Measurements from ENCODE around the gene MARK3. TPM values are rescaled to one million over a fixed set of nuclear protein-coding genes. Genes with fewer than 3 reads are reported as not detected.
A peak's percentile ranks its signal among the peaks of the same experiment; 100 is the strongest.

The MARK3 gene
- polyA plus RNA-seq, 1 donor (not counting 4 experiments of a cell fraction or from before 2014, with no cell fraction given) = 133 TPM

DNA sequence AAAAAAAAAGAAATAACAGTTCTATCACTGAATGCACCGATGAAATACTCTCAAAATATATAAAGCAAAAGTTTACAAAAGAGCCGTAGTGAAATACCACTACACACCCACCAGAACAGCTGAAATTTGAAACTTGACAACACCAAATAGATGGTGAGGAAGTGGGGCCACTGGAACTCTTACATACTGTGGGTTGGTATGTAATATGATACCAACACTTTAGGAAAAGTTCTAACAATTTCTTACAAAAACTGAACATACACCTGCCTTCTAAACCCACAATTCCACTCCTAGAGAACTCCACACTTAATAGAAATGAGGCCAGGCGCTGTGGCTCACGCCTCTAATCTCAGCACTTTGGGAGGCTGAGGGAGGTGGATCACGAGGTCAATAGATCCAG lies 37.1 kb upstream of the MARK3 start:
- no peak overlapping the region for H2AFZ ChIP-seq (ENCODE audit: control insufficient read depth, low read length)
- FAIRE-seq = no peak
- peaks cover 4% of the 10 kb centered on the region for H4K20me1 ChIP-seq (ENCODE audit: control insufficient read depth, extremely low read depth, insufficient read depth, low read length)
- no peaks in the 10 kb centered on the region for H3K4me1 ChIP-seq (ENCODE audit: control insufficient read depth, extremely low read depth, insufficient read depth, low read length)
- no peaks in the 10 kb centered on the region for H3K27me3 ChIP-seq (ENCODE audit: control insufficient read depth, extremely low read depth, insufficient read depth, low read length)
- no peaks in the 10 kb centered on the region for H3K9me3 ChIP-seq (ENCODE audit: control insufficient read depth, low read depth, low read length)
- H3K4me2 ChIP-seq (ENCODE audit: control insufficient read depth, extremely low read depth, insufficient read depth, low read depth, low read length) = no peak overlapping the region
- no peak for DNase-seq (ENCODE audit: low read depth, low spot score)
- H3K9me1 ChIP-seq (ENCODE audit: control insufficient read depth, extremely low read depth, insufficient read depth, low read length) = no peaks in the 10 kb centered on the region
- peaks cover 4 to 6% of the 10 kb centered on the region in 2 experiments for H3K36me3 ChIP-seq (ENCODE audit: control insufficient read depth in 2 of 2, extremely low read depth in 1 of 2, insufficient read depth in 2 of 2, low read length in 2 of 2)
- no peak overlapping the region for H3K27ac ChIP-seq (ENCODE audit: control insufficient read depth, insufficient read depth, low read length)
- H3K79me2 ChIP-seq (ENCODE audit: control insufficient read depth, insufficient read depth, low read length) = no peaks in the 10 kb centered on the region
- TF ChIP-seq, protein P1, sequence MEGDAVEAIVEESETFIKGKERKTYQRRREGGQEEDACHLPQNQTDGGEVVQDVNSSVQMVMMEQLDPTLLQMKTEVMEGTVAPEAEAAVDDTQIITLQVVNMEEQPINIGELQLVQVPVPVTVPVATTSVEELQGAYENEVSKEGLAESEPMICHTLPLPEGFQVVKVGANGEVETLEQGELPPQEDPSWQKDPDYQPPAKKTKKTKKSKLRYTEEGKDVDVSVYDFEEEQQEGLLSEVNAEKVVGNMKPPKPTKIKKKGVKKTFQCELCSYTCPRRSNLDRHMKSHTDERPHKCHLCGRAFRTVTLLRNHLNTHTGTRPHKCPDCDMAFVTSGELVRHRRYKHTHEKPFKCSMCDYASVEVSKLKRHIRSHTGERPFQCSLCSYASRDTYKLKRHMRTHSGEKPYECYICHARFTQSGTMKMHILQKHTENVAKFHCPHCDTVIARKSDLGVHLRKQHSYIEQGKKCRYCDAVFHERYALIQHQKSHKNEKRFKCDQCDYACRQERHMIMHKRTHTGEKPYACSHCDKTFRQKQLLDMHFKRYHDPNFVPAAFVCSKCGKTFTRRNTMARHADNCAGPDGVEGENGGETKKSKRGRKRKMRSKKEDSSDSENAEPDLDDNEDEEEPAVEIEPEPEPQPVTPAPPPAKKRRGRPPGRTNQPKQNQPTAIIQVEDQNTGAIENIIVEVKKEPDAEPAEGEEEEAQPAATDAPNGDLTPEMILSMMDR (optimal IDR thresholded peaks at IDR 0.05 in 1 of 3, IDR thresholded peaks at IDR 0.05 in 1 of 3, conservative IDR thresholded peaks at IDR 0.05 in 1 of 3; ENCODE audit: extremely low read depth in 1 of 3, insufficient read depth in 2 of 3, low read length in 3 of 3) = no peak
- no peak for TF ChIP-seq EZH2 (IDR thresholded peaks at IDR 0.05; ENCODE audit: low read length)
- H3K9ac ChIP-seq (ENCODE audit: control insufficient read depth, extremely low read depth, insufficient read depth, low read length) = no peak overlapping the region
- dilution Hi-C loops (cut with MboI; ENCODE audit: extremely low pct_ligation_motif_present, low sequenced_read_pairs) = no loop called here
- H3K4me3 ChIP-seq (ENCODE audit: control insufficient read depth in 2 of 3, extremely low read depth in 1 of 3, insufficient read depth in 2 of 3, low read depth in 1 of 3, low read length in 3 of 3) = no peak overlapping the region

DNA sequence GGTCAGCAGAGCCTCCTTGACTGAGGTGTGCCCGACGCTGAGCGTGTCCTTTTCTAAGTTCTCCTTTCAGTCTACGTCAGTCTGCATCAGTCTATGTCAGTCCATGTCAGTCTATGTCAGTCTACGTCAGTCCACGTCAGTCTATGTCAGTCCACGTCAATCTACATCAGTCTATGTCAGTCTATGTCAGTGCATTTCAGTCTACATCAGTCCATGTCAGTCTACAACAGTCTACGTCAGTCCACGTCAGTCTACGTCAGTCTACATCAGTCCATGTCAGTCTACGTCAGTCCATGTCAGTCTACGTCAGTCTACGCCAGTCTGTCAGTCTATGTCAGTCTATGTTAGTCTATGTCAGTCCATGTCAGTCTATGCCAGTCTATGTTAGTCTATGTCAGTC lies 35.2 kb upstream of the MARK3 start:
- Histone ChIP-seq H3K4me1 (ENCODE audit: control insufficient read depth, extremely low read depth, insufficient read depth, low read length) (peaks cover 7% of the 10 kb centered on the region), H3K9ac (ENCODE audit: control insufficient read depth, extremely low read depth, insufficient read depth, low read length) (no peak overlapping the region), H3K79me2 (ENCODE audit: control insufficient read depth, insufficient read depth, low read length) (no peaks in the 10 kb centered on the region), H2AFZ (ENCODE audit: control insufficient read depth, low read length) (no peak overlapping the region), H3K4me2 (ENCODE audit: control insufficient read depth, extremely low read depth, insufficient read depth, low read depth, low read length) (no peak overlapping the region), H3K36me3 (ENCODE audit: control insufficient read depth in 2 of 2, extremely low read depth in 1 of 2, insufficient read depth in 2 of 2, low read length in 2 of 2) (no peaks in the 10 kb centered on the region), H3K4me3 (ENCODE audit: control insufficient read depth in 2 of 3, extremely low read depth in 1 of 3, insufficient read depth in 2 of 3, low read depth in 1 of 3, low read length in 3 of 3) (no peak overlapping the region), H3K27me3 (ENCODE audit: control insufficient read depth, extremely low read depth, insufficient read depth, low read length) (no peaks in the 10 kb centered on the region), H4K20me1 (ENCODE audit: control insufficient read depth, extremely low read depth, insufficient read depth, low read length) (peaks cover 3% of the 10 kb centered on the region), H3K9me1 (ENCODE audit: control insufficient read depth, extremely low read depth, insufficient read depth, low read length) (no peaks in the 10 kb centered on the region), H3K9me3 (ENCODE audit: control insufficient read depth, low read depth, low read length) (no peaks in the 10 kb centered on the region), H3K27ac (ENCODE audit: control insufficient read depth, insufficient read depth, low read length) (no peak overlapping the region)
- FAIRE-seq (peak; percentile 63), DNase-seq (ENCODE audit: low read depth, low spot score) (no peak)
- dilution Hi-C loops (cut with MboI; ENCODE audit: extremely low pct_ligation_motif_present, low sequenced_read_pairs) = no loop called here
- TF ChIP-seq EZH2 (IDR thresholded peaks at IDR 0.05; ENCODE audit: low read length) = no peak
- TF ChIP-seq, protein P1 (optimal IDR thresholded peaks at IDR 0.05 in 1 of 3, IDR thresholded peaks at IDR 0.05 in 1 of 3, conservative IDR thresholded peaks at IDR 0.05 in 1 of 3; ENCODE audit: extremely low read depth in 1 of 3, insufficient read depth in 2 of 3, low read length in 3 of 3) = no peak
